Measurements from ENCODE around the gene PIK3C3. TPM values are rescaled to one million over a fixed set of nuclear protein-coding genes. Genes with fewer than 3 reads are reported as not detected.

Gene PIK3C3
- total RNA-seq, 2 experiments from 2014 or later, result 8.3 to 22.3 TPM

GRCh38 chr18:41992066-41992465, 37.0 kb downstream of the PIK3C3 start:
- Histone ChIP-seq H3K4me3 (ENCODE audit: low read depth, low read length, poor library complexity, severe bottlenecking) (no peak overlapping the region), H4K20me1 (ENCODE audit: insufficient read depth, low read length) (no peaks in the 10 kb centered on the region), H2AFZ (ENCODE audit: low read length) (no peak overlapping the region), H3K4me1 (ENCODE audit: insufficient read depth, low read length, poor library complexity, severe bottlenecking) (no peaks in the 10 kb centered on the region), H3K27ac (ENCODE audit: low read depth, low read length, poor library complexity, severe bottlenecking) (no peak overlapping the region), H3K9me2 (ENCODE audit: insufficient read depth, low read length) (no peaks in the 10 kb centered on the region), H3K36me3 (ENCODE audit: insufficient read depth, low read length) (peaks cover 12% of the 10 kb centered on the region), H3K9me3 (ENCODE audit: low read length) (no peaks in the 10 kb centered on the region), H3K79me2 (ENCODE audit: insufficient read depth, low read depth, low read length) (no peaks in the 10 kb centered on the region), H3K4me2 (ENCODE audit: low read length) (no peak overlapping the region)
- no peak for DNase-seq (ENCODE audit: low spot score)
- CTCF ChIA-PET (ENCODE audit: unreplicated experiment), result no interaction called here
- TF ChIP-seq CTCF (conservative IDR thresholded peaks at IDR 0.05; ENCODE audit: low read length) (no peak), EZH2phosphoT487 (IDR thresholded peaks at IDR 0.05; ENCODE audit: borderline replicate concordance, low read depth, low read length) (no peak)
- POLR2A ChIA-PET, result interaction anchor here (0.5 to 0.9 kb wide), 3 partner anchors 13 to 26 kb away, joined by 3 to 6 read pairs (median 3); no protein-coding TSS in a partner anchor
- BruUV-seq (replicated peaks), result no TSS peak
- intact Hi-C loops (cut with micrococcal nuclease; ENCODE audit: unreplicated experiment), result no loop called here

- BruUV-seq (replicated peaks), result no TSS peak
- intact Hi-C loops (cut with micrococcal nuclease; ENCODE audit: unreplicated experiment), result no loop called here
- no peak for DNase-seq (ENCODE audit: low spot score)
- Histone ChIP-seq H3K79me2 (ENCODE audit: insufficient read depth, low read depth, low read length) (no peaks in the 10 kb centered on the region), H4K20me1 (ENCODE audit: insufficient read depth, low read length) (no peaks in the 10 kb centered on the region), H3K36me3 (ENCODE audit: insufficient read depth, low read length) (peaks cover 14% of the 10 kb centered on the region), H3K4me2 (ENCODE audit: low read length) (no peak overlapping the region), H3K9me2 (ENCODE audit: insufficient read depth, low read length) (no peaks in the 10 kb centered on the region), H3K27ac (ENCODE audit: low read depth, low read length, poor library complexity, severe bottlenecking) (no peak overlapping the region), H3K4me3 (ENCODE audit: low read depth, low read length, poor library complexity, severe bottlenecking) (no peak overlapping the region), H2AFZ (ENCODE audit: low read length) (no peak overlapping the region), H3K4me1 (ENCODE audit: insufficient read depth, low read length, poor library complexity, severe bottlenecking) (no peaks in the 10 kb centered on the region), H3K9me3 (ENCODE audit: low read length) (no peaks in the 10 kb centered on the region)
- no peak for TF ChIP-seq CTCF (conservative IDR thresholded peaks at IDR 0.05; ENCODE audit: low read length)
- TF ChIP-seq EZH2phosphoT487 (IDR thresholded peaks at IDR 0.05; ENCODE audit: borderline replicate concordance, low read depth, low read length), result no peak
- ChIA-PET POLR2A (interaction anchor here (0.9 kb wide), 1 partner anchor 27 kb away, joined by 3 read pairs; no protein-coding TSS in a partner anchor), CTCF (ENCODE audit: unreplicated experiment) (no interaction called here)
Observed at GRCh38 chr18:41992703-41993102, 37.7 kb downstream of the PIK3C3 start.

- BruUV-seq (replicated peaks), result no TSS peak
- CTCF ChIA-PET (ENCODE audit: unreplicated experiment), result no interaction called here
- no peaks in the 10 kb centered on the region for H3K4me1 ChIP-seq (ENCODE audit: insufficient read depth, low read length, poor library complexity, severe bottlenecking)
- no peaks in the 10 kb centered on the region for H3K9me2 ChIP-seq (ENCODE audit: insufficient read depth, low read length)
- no peak overlapping the region for H3K4me2 ChIP-seq (ENCODE audit: low read length)
- no peak overlapping the region for H2AFZ ChIP-seq (ENCODE audit: low read length)
- TF ChIP-seq CTCF (conservative IDR thresholded peaks at IDR 0.05; ENCODE audit: low read length), result no peak
- DNase-seq (ENCODE audit: low spot score), result no peak
- H4K20me1 ChIP-seq (ENCODE audit: insufficient read depth, low read length), result no peaks in the 10 kb centered on the region
- H3K36me3 ChIP-seq (ENCODE audit: insufficient read depth, low read length), result peaks cover 15% of the 10 kb centered on the region
- no peaks in the 10 kb centered on the region for H3K79me2 ChIP-seq (ENCODE audit: insufficient read depth, low read depth, low read length)
- no peak overlapping the region for H3K4me3 ChIP-seq (ENCODE audit: low read depth, low read length, poor library complexity, severe bottlenecking)
- intact Hi-C loops (cut with micrococcal nuclease; ENCODE audit: unreplicated experiment), result no loop called here
- H3K27ac ChIP-seq (ENCODE audit: low read depth, low read length, poor library complexity, severe bottlenecking), result no peak overlapping the region
- POLR2A ChIA-PET, result interaction anchor here (0.9 kb wide), 1 partner anchor 27 kb away, joined by 3 read pairs; no protein-coding TSS in a partner anchor
- no peaks in the 10 kb centered on the region for H3K9me3 ChIP-seq (ENCODE audit: low read length)
Observed at GRCh38 chr18:41993151-41993550, 38.1 kb downstream of the PIK3C3 start.

All from OCI-LY7 (cell line).